ACC112 (cell line): ENCODE data around the gene CAPN11.

Experiments
- H2AFZ ChIP-seq: fragments of 200-600 bp; sonication (generic); one replicate; pipeline ENCODE4 v1.6.0; 2017; ENCODE audit warnings: antibody characterized with exemption, low read length; ENCODE audit not compliant: unreplicated experiment
- H3K27ac ChIP-seq: fragments of 200-600 bp; sonication (generic); 2 replicates; pipeline ENCODE4 v1.5.1; 2014; ENCODE audit warnings: low read depth, mild to moderate bottlenecking, antibody characterized with exemption, low read length, moderate library complexity
- H3K27me3 ChIP-seq: fragments of 200-600 bp; sonication (generic); 2 replicates; pipeline ENCODE4 v1.6.1; 2014; ENCODE audit warnings: mild to moderate bottlenecking, antibody characterized with exemption, low read length, moderate library complexity, mixed read lengths; ENCODE audit not compliant: insufficient read depth
- H3K36me3 ChIP-seq: fragments of 200-600 bp; sonication (generic); 2 replicates; pipeline ENCODE4 v1.6.1; 2016; ENCODE audit warnings: mild to moderate bottlenecking, antibody characterized with exemption, low read length, moderate library complexity, mixed read lengths; ENCODE audit not compliant: insufficient read depth
- H3K4me1 ChIP-seq: fragments of 200-600 bp; sonication (generic); one replicate; pipeline ENCODE4 v1.6.1; 2016; ENCODE audit warnings: low read length, mixed read lengths; ENCODE audit not compliant: insufficient read depth, unreplicated experiment, control insufficient read depth
- H3K4me3 ChIP-seq: fragments of 200-600 bp; sonication (generic); 2 replicates; pipeline ENCODE4 v1.5.1; 2014; ENCODE audit warnings: mild to moderate bottlenecking, low read depth, low read length
- H3K79me2 ChIP-seq: fragments of 200-600 bp; sonication (generic); one replicate; pipeline ENCODE4 v1.6.0; 2016; ENCODE audit warnings: low read length; ENCODE audit not compliant: control insufficient read depth, unreplicated experiment, insufficient read depth

CAPN11 gene

GRCh38 chr6:44158770-44159228 is at the start of gene CAPN11:
Gene CAPN11, plus strand, starts transcription at chr6:44158820. Its CDS starts 29 bp downstream, at chr6:44158849.
- Histone ChIP-seq H2AFZ (no peak within 1 kb of the TSS), H3K27me3 (peaks cover 13% of the 10 kb centered on the region), H3K36me3 (no peaks in the 10 kb centered on the region), H3K4me3 (no peak within 1 kb of the TSS), H3K27ac (no peak within 1 kb of the TSS), H3K79me2 (no peaks in the 10 kb centered on the region), H3K4me1 (peaks cover 17% of the 10 kb centered on the region)

GRCh38 chr6:44109212-44109611 is 49.4 kb upstream of the CAPN11 start:
- Histone ChIP-seq H3K4me3 (no peak overlapping the region), H3K27ac (no peak overlapping the region), H3K79me2 (peaks cover 10% of the 10 kb centered on the region), H3K36me3 (peaks cover 23% of the 10 kb centered on the region), H2AFZ (no peak overlapping the region), H3K27me3 (no peaks in the 10 kb centered on the region), H3K4me1 (peaks cover 6% of the 10 kb centered on the region)

GRCh38 chr6:44110005-44110676 is 48.5 kb upstream of the CAPN11 start:
- peaks cover 1% of the 10 kb centered on the region for H3K4me1 ChIP-seq
- no peaks in the 10 kb centered on the region for H3K27me3 ChIP-seq
- no peak overlapping the region for H2AFZ ChIP-seq
- H3K36me3 ChIP-seq: peaks cover 18% of the 10 kb centered on the region
- H3K4me3 ChIP-seq: no peak overlapping the region
- H3K27ac ChIP-seq: no peak overlapping the region
- H3K79me2 ChIP-seq: peaks cover 14% of the 10 kb centered on the region

GRCh38 chr6:44110966-44111365 is 47.7 kb upstream of the CAPN11 start:
- H3K79me2 ChIP-seq: peaks cover 22% of the 10 kb centered on the region
- no peaks in the 10 kb centered on the region for H3K27me3 ChIP-seq
- H3K4me1 ChIP-seq: peaks cover 5% of the 10 kb centered on the region
- peaks cover 18% of the 10 kb centered on the region for H3K36me3 ChIP-seq
- H3K27ac ChIP-seq: no peak overlapping the region
- H2AFZ ChIP-seq: no peak overlapping the region
- H3K4me3 ChIP-seq: no peak overlapping the region

GRCh38 chr6:44111434-44112417 is 46.9 kb upstream of the CAPN11 start:
- Histone ChIP-seq H2AFZ (no peak overlapping the region), H3K4me1 (peaks cover 13% of the 10 kb centered on the region), H3K36me3 (peaks cover 18% of the 10 kb centered on the region), H3K79me2 (peaks cover 29% of the 10 kb centered on the region), H3K4me3 (no peak overlapping the region), H3K27ac (no peak overlapping the region), H3K27me3 (no peaks in the 10 kb centered on the region)

GRCh38 chr6:44113414-44113813 is 45.2 kb upstream of the CAPN11 start:
- Histone ChIP-seq H3K27me3 (no peaks in the 10 kb centered on the region), H3K4me3 (no peak overlapping the region), H3K79me2 (peaks cover 45% of the 10 kb centered on the region), H3K4me1 (peaks cover 30% of the 10 kb centered on the region), H2AFZ (no peak overlapping the region), H3K36me3 (peaks cover 18% of the 10 kb centered on the region), H3K27ac (no peak overlapping the region)

GRCh38 chr6:44115866-44116265 is 42.8 kb upstream of the CAPN11 start:
- no peak overlapping the region for H3K4me3 ChIP-seq
- peak overlapping the region; percentile 72; the same call in 1 of the 2 replicates for H3K27ac ChIP-seq
- H3K36me3 ChIP-seq: peaks cover 18% of the 10 kb centered on the region
- H3K27me3 ChIP-seq: no peaks in the 10 kb centered on the region
- peaks cover 67% of the 10 kb centered on the region for H3K79me2 ChIP-seq
- H3K4me1 ChIP-seq: peaks cover 49% of the 10 kb centered on the region
- H2AFZ ChIP-seq: no peak overlapping the region

- H3K36me3 ChIP-seq: peaks cover 15% of the 10 kb centered on the region
- H2AFZ ChIP-seq: no peak overlapping the region
- peak overlapping the region; percentile 72 for H3K27ac ChIP-seq
- H3K4me3 ChIP-seq: peak overlapping the region; percentile 36; the same call in 1 of the 2 replicates
- peaks cover 56% of the 10 kb centered on the region for H3K4me1 ChIP-seq
- H3K27me3 ChIP-seq: no peaks in the 10 kb centered on the region
- H3K79me2 ChIP-seq: peaks cover 73% of the 10 kb centered on the region
These were observed 41.8 kb upstream of the CAPN11 start for GRCh38 chr6:44116641-44117382.

GRCh38 chr6:44117397-44118128 is 41.1 kb upstream of the CAPN11 start:
- Histone ChIP-seq H3K27me3 (no peaks in the 10 kb centered on the region), H2AFZ (no peak overlapping the region), H3K79me2 (peaks cover 78% of the 10 kb centered on the region), H3K4me3 (peak overlapping the region; percentile 36; the same call in 1 of the 2 replicates), H3K36me3 (peaks cover 9% of the 10 kb centered on the region; the same call in 1 of the 2 replicates), H3K27ac (peak overlapping the region; percentile 72), H3K4me1 (peaks cover 56% of the 10 kb centered on the region)
